GM12878 (cell line): ENCODE results near the gene ENOX1. TPM values are rescaled to one million over a fixed set of nuclear protein-coding genes. Genes with fewer than 3 reads are reported as not detected.

Experiments
- ATAC-seq: fragments of 200-7000 bp; cut with Tn5 transposase; 3 replicates; pipeline ENCODE4 v1.9.1; 2020; ENCODE audit warnings: mild to moderate bottlenecking, moderate library complexity
- BruUV-seq: library from RNA; stranded (reverse); fragments of 400-500 nt; replicated peaks from 2 replicates; lab custom pipeline; 2021; lab: Mats Ljungman, UMichigan
- CTCF ChIA-PET: fragments of 300-600 bp; sonication (Branson Sonifier 250); formaldehyde crosslinking; extraction: SDS; loops from one replicate; lab custom pipeline; 2021; ENCODE audit warnings: inconsistent platforms; lab: Yijun Ruan, JAX
- POLR2A ChIA-PET: fragments of 350-600 bp; formaldehyde crosslinking; extraction: SDS; loops from one replicate; lab custom pipeline; 2021; ENCODE audit warnings: inconsistent platforms; lab: Charles Lee
- RAD21 ChIA-PET: fragments of 300-600 bp; sonication (Branson Sonifier 250); formaldehyde crosslinking; loops from one replicate; lab custom pipeline; 2023; ENCODE audit warnings: antibody characterized with exemption; ENCODE audit not compliant: unreplicated experiment; lab: Charles Lee
- SMC1A ChIA-PET: fragments of 300-600 bp; sonication (Branson Sonifier 250); formaldehyde crosslinking; loops from one replicate; lab custom pipeline; 2023; ENCODE audit not compliant: unreplicated experiment, uncharacterized antibody; lab: Charles Lee
- DNase-seq: peaks from one replicate; pipeline ENCODE4 v3.0.0-alpha.2; 2011; ENCODE audit warnings: low read depth, low spot score
- FAIRE-seq: peaks from 3 replicates; lab custom pipeline; 2011; peaks lifted over from hg19 to GRCh38; lab: Jason Lieb, UNC
- H2AFZ ChIP-seq: 2 replicates; pipeline ENCODE4 v1.6.0; 2011; ENCODE audit warnings: low read depth, low read length, control low read depth; ENCODE audit not compliant: control insufficient read depth
- H3K27ac ChIP-seq: 2 replicates; pipeline ENCODE4 v1.5.1; 2011; ENCODE audit warnings: control low read depth; ENCODE audit not compliant: control insufficient read depth, insufficient read depth
- H3K27me3 ChIP-seq, 2 experiments: replicated peaks in 1 of 2; 2 replicates each; pipeline versions ENCODE4 v1.6.0 to v1.6.1; 2011; ENCODE audit warnings: low read length in 1 of 2; ENCODE audit not compliant: control insufficient read depth in 2 of 2, insufficient read depth in 2 of 2
- H3K36me3 ChIP-seq, 2 experiments: 2 replicates each; pipeline ENCODE4 v1.5.1; 2011; ENCODE audit warnings: low read length in 1 of 2; ENCODE audit not compliant: control insufficient read depth in 2 of 2, insufficient read depth in 2 of 2
- H3K4me1 ChIP-seq: 2 replicates; pipeline ENCODE4 v1.6.1; 2011; ENCODE audit warnings: mild to moderate bottlenecking, low read length, moderate library complexity, mixed read lengths; ENCODE audit not compliant: control insufficient read depth, insufficient read depth
- H3K4me2 ChIP-seq: 2 replicates; pipeline ENCODE4 v1.6.0; 2011; ENCODE audit warnings: control low read depth; ENCODE audit not compliant: control insufficient read depth, insufficient read depth
- H3K4me3 ChIP-seq: fragments of 200-600 bp; sonication (generic); 2 replicates; pipeline ENCODE4 v1.5.1; 2016
- H3K79me2 ChIP-seq: 2 replicates; pipeline ENCODE4 v1.6.0; 2011; ENCODE audit warnings: low read length; ENCODE audit not compliant: control insufficient read depth, insufficient read depth
- H3K9ac ChIP-seq: 2 replicates; pipeline ENCODE4 v1.8.0; 2011; ENCODE audit warnings: low read length, control low read depth, mixed read lengths; ENCODE audit not compliant: control insufficient read depth, insufficient read depth
- H3K9me3 ChIP-seq: replicated peaks from 3 replicates; pipeline ENCODE4 v1.5.1; 2011; ENCODE audit warnings: mild to moderate bottlenecking, low read length; ENCODE audit not compliant: control insufficient read depth, insufficient read depth
- H4K20me1 ChIP-seq: 2 replicates; pipeline ENCODE4 v1.6.0; 2011; ENCODE audit not compliant: control insufficient read depth, insufficient read depth
- GABPA ChIP-seq: IDR thresholded peaks from 2 replicates; pipeline ENCODE4 v1.6.1; 2014; ENCODE audit warnings: antibody characterized with exemption, low read depth, mild to moderate bottlenecking, inconsistent platforms
- MYC ChIP-seq: IDR thresholded peaks from 2 replicates; pipeline ENCODE4 v1.6.1; 2011; ENCODE audit warnings: mild to moderate bottlenecking, low read length, moderate library complexity, inconsistent platforms; ENCODE audit not compliant: insufficient read depth, insufficient replicate concordance, insufficient read length, severe bottlenecking
- NRF1 ChIP-seq: conservative IDR thresholded peaks from 2 replicates; pipeline ENCODE4 v1.6.1; 2011; ENCODE audit warnings: mild to moderate bottlenecking, low read depth, low read length, improper control_type of control experiment
- POLR2AphosphoS5 ChIP-seq: IDR thresholded peaks from 2 replicates; pipeline ENCODE4 v1.6.1; 2011; ENCODE audit warnings: mild to moderate bottlenecking, low read length, inconsistent platforms
- RAD21 ChIP-seq: IDR thresholded peaks from 2 replicates; pipeline ENCODE4 v1.6.1; 2011; ENCODE audit warnings: mild to moderate bottlenecking, low read depth, low read length, moderate library complexity; ENCODE audit not compliant: insufficient read depth
- SPI1 ChIP-seq: IDR thresholded peaks from 2 replicates; pipeline ENCODE4 v1.6.1; 2011; ENCODE audit warnings: low read depth, mild to moderate bottlenecking, low read length, moderate library complexity, borderline replicate concordance; ENCODE audit not compliant: insufficient read depth
- STAT3 ChIP-seq: IDR thresholded peaks from 2 replicates; pipeline ENCODE4 v1.6.1; 2011; ENCODE audit warnings: low read depth, low read length, improper control_type of control experiment
- ZNF384 ChIP-seq: IDR thresholded peaks from 2 replicates; pipeline ENCODE4 v1.6.1; 2012; ENCODE audit warnings: low read depth, mild to moderate bottlenecking, low read length, improper control_type of control experiment, borderline replicate concordance
- WGBS: methylation state at CpG from one replicate; pipeline ENCODE4 v1.1.6; 2016; ENCODE audit warnings: low lambda C conversion rate; ENCODE audit not compliant: insufficient replicate concordance, insufficient coverage; ENCODE audit errors: missing lambda C conversion rate; 5-methylcytosine and 5-hydroxymethylcytosine counted together
- in situ Hi-C: fragments of 300-500 bp; cut with MboI; formaldehyde crosslinking; loops from 9 replicates; pipeline ENCODE4 v1.14.3; 2018; ENCODE audit warnings: mixed read lengths
- intact Hi-C: fragments of 100-400 bp; cut with micrococcal nuclease; formaldehyde crosslinking; loops from one replicate; pipeline ENCODE4 v1.14.2; 2022; ENCODE audit not compliant: unreplicated experiment
- polyA plus RNA-seq, 11 experiments: library from polyadenylated mRNA; depleted of rRNA in 4 of 11; unstranded in 6 of 11; stranded (reverse) in 5 of 11; fragments of >200 nt; fragmentation: Nextera tagmentation in 4 of 11; fragmentation: Illumina TruSeq in 1 of 11; extraction: Ambion mirVana in 4 of 11; extraction: Trizol in 1 of 11; gene quantifications; 1 replicate in 1 of 11; 2 replicates in 10 of 11; pipeline versions ENCODE4 v1.2.1 to v1.2.3, GENCODE V29; 2011 to 2016; ENCODE audit warnings: inconsistent platforms in 2 of 11, missing spikeins in 2 of 11, low read depth in 1 of 11
- total RNA-seq, 4 experiments: library from RNA; depleted of rRNA in 3 of 4; stranded (reverse); fragments of >200 nt in 3 of 4; fragmentation: Illumina TruSeq in 1 of 4; extraction: Trizol in 1 of 4; gene quantifications; 2 replicates each; pipeline versions ENCODE4 v1.2.1 to v1.2.3, GENCODE V29; 2013 to 2021
- TF ChIP-seq, protein P1 (sequence below): IDR thresholded peaks from 2 replicates; pipeline ENCODE4 v1.6.1; 2012; ENCODE audit warnings: low read depth, low read length, improper control_type of control experiment
- TF ChIP-seq, protein P2 (sequence below): IDR thresholded peaks from 2 replicates; pipeline ENCODE4 v1.6.1; 2011; ENCODE audit warnings: mild to moderate bottlenecking, low read depth, low read length, moderate library complexity; ENCODE audit not compliant: insufficient replicate concordance

Gene ENOX1
- total and polyA plus RNA-seq, 10 of the 15 experiments (the other 5 are each of a cell fraction or from before 2014, with no cell fraction given): 0.11 to 0.26 (median 0.15) TPM

DNA sequence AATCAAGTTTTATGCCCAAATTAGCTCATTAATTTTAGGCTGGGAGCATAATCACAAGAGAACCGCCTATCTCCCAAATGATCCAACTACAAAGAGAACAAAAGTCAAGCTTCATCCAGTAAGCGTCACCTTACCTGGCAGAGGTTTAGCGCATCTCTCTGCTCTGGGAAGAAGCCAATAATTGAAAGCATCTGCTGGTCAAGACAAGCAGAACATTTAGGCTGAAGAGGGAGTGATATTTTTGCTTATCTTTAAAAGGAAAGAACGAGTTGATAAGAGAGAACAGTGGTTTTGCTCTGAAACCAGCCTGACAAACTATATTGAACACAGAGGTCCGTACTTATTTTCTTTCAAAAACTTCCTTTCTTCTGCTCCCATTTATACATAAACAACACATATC is 242.1 kb downstream of the ENOX1 start:
- TF ChIP-seq SPI1 (no peak), MYC (no peak), NRF1 (no peak), POLR2AphosphoS5 (no peak), GABPA (no peak), RAD21 (no peak), ZNF384 (no peak), STAT3 (no peak)
- TF ChIP-seq, protein P1, sequence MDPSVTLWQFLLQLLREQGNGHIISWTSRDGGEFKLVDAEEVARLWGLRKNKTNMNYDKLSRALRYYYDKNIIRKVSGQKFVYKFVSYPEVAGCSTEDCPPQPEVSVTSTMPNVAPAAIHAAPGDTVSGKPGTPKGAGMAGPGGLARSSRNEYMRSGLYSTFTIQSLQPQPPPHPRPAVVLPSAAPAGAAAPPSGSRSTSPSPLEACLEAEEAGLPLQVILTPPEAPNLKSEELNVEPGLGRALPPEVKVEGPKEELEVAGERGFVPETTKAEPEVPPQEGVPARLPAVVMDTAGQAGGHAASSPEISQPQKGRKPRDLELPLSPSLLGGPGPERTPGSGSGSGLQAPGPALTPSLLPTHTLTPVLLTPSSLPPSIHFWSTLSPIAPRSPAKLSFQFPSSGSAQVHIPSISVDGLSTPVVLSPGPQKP: no peak
- TF ChIP-seq, protein P2, sequence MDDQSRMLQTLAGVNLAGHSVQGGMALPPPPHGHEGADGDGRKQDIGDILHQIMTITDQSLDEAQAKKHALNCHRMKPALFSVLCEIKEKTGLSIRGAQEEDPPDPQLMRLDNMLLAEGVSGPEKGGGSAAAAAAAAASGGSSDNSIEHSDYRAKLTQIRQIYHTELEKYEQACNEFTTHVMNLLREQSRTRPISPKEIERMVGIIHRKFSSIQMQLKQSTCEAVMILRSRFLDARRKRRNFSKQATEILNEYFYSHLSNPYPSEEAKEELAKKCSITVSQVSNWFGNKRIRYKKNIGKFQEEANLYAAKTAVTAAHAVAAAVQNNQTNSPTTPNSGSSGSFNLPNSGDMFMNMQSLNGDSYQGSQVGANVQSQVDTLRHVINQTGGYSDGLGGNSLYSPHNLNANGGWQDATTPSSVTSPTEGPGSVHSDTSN: no peak
- TF ChIP-seq, all 136 proteins: peak for 0
- H3K27ac ChIP-seq: no peak overlapping the region
- no peaks in the 10 kb centered on the region for H4K20me1 ChIP-seq
- ChIA-PET CTCF (no interaction called here), POLR2A (no interaction called here), SMC1A (no interaction called here), RAD21 (no interaction called here)
- H3K79me2 ChIP-seq: no peaks in the 10 kb centered on the region
- H3K4me2 ChIP-seq: no peak overlapping the region
- DNase-seq (no peak), FAIRE-seq (no peak), ATAC-seq (no peak)
- 60% methylated on average over 5 of the region's 5 CpGs for WGBS
- peaks cover 7% of the 10 kb centered on the region; the same call in 1 of the 2 replicates for H3K4me1 ChIP-seq
- no peaks in the 10 kb centered on the region for H3K36me3 ChIP-seq
- H3K9me3 ChIP-seq: no peaks in the 10 kb centered on the region
- intact Hi-C loops (no loop called here), in situ Hi-C loops (no loop called here)
- H3K4me3 ChIP-seq: no peak overlapping the region
- no peaks in the 10 kb centered on the region for H3K27me3 ChIP-seq
- H3K9ac ChIP-seq: no peak overlapping the region
- BruUV-seq: no TSS peak
- no peak overlapping the region for H2AFZ ChIP-seq
